HG02943 (cell line): ENCODE data around the gene TRPM2.

Experiments
- ATAC-seq: cut with Tn5 transposase; IDR thresholded peaks from one replicate; pipeline ENCODE4 v1.9.1; 2021; ENCODE audit warnings: mild to moderate bottlenecking, low read depth, moderate library complexity; ENCODE audit not compliant: unreplicated experiment

The TRPM2 gene

GRCh38 chr21:44438531-44439210, 85.2 kb downstream of the TRPM2 start:
- no peak for ATAC-seq

GRCh38 chr21:44439211-44439600, 85.8 kb downstream of the TRPM2 start:
- ATAC-seq, result no peak

- ATAC-seq, result no peak
Observed at GRCh38 chr21:44440241-44441040, 87.0 kb downstream of the TRPM2 start.

- ATAC-seq, result no peak
Observed at GRCh38 chr21:44441041-44441400, 87.6 kb downstream of the TRPM2 start.

- no peak for ATAC-seq
Observed at GRCh38 chr21:44441581-44442265, 88.3 kb downstream of the TRPM2 start.

GRCh38 chr21:44442266-44443125, 89.1 kb downstream of the TRPM2 start:
- no peak for ATAC-seq

- no peak for ATAC-seq
Observed at GRCh38 chr21:44443291-44443890, 90.0 kb downstream of the TRPM2 start.

- no peak for ATAC-seq
Observed at GRCh38 chr21:44443891-44444285, 90.5 kb downstream of the TRPM2 start.

- ATAC-seq, result no peak
Observed at GRCh38 chr21:44444286-44444931, 91.0 kb downstream of the TRPM2 start.

GRCh38 chr21:44445145-44445812, 91.9 kb downstream of the TRPM2 start:
- no peak for ATAC-seq

- ATAC-seq, result no peak
Observed at GRCh38 chr21:44448651-44449131, 95.3 kb downstream of the TRPM2 start.

- ATAC-seq, result no peak
Observed at GRCh38 chr21:44449473-44450363, 96.3 kb downstream of the TRPM2 start.

- ATAC-seq, result no peak
Observed at GRCh38 chr21:44450402-44450801, 97.0 kb downstream of the TRPM2 start.

GRCh38 chr21:44450999-44451398, 97.6 kb downstream of the TRPM2 start:
- no peak for ATAC-seq

- no peak for ATAC-seq
Observed at GRCh38 chr21:44453120-44453519, 99.7 kb downstream of the TRPM2 start.

GRCh38 chr21:44454058-44454457, 100.6 kb downstream of the TRPM2 start:
- no peak for ATAC-seq

GRCh38 chr21:44454747-44455523, 101.5 kb downstream of the TRPM2 start, which contains the start of gene LRRC3:
TSS of gene LRRC3 (plus strand) at chr21:44455510. CDS start at chr21:44456645, 1,135 bp downstream.
- ATAC-seq, result no peak
